Measurements from ENCODE around the gene MPV17. TPM values are rescaled to one million over a fixed set of nuclear protein-coding genes. Genes with fewer than 3 reads are reported as not detected.
A peak's percentile ranks its signal among the peaks of the same experiment; 100 is the strongest.

Gene MPV17
- total RNA-seq, 3 donors from 2014 or later, result 72.8 to 95.1 (median 79.4) TPM

DNA sequence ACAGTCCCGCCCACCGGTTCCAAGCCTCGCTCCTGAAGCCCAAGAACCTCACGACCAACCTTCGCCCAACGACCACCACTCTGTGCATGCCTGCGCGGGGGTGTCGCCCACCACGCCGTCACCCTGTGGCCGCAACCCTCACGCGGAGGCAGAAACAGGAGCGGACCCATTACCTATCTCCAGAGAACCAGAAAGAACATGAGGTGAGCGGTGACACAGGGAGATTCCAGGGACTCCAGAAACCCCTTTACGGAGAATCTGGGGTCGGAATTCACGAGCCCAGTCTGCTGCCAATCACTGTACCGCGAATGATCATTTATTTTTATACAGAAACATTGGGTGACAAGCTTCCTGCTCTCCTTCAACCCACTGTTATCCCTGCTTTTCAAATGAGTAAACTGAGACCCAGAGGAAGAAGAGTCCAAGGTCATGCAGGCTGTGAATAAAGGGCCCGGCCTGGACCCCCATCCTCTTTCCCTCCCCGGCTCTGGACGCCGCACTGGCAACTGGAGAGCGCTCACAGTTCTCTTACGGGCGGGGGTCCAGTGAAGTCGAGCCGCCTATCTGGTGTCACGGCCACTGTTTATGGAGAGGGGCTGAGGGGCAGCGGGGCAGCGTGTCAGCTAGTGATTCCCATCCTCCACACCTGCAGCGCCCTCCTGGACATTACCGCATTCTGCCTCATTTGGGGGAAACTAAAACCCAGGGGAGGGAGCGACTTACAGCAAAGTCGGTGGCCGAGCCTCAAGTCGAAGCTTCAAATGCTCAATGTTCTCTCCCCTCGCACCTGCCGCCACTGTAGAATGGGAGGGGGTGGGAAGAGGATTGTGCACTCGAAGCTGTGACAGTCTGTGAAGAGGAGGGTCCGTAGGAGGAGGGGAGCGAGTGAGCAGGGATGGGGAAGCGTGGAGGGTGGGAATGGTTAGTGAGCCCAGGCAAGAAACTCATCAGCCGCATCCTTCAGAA is 59.3 kb downstream of the MPV17 start:
- no peak for DNase-seq (ENCODE audit: low spot score in 2 of 2)
- Histone ChIP-seq H3K27ac (no peak overlapping the region), H3K4me3 (peak overlapping the region; percentile 37 to 79 (median 59)), H3K4me1 (peaks cover 16 to 23% of the 10 kb centered on the region in 2 donors), H3K9me3 (no peaks in the 10 kb centered on the region), H3K36me3 (no peaks in the 10 kb centered on the region), H3K27me3 (peaks cover 11 to 65% of the 10 kb centered on the region in 2 donors)
- intact Hi-C loops (cut with DNase I; ENCODE audit: low total_unique reads), result no loop called here
- no peak for TF ChIP-seq POLR2A (IDR thresholded peaks at IDR 0.05)
- no peak for TF ChIP-seq POLR2AphosphoS5 (IDR thresholded peaks at IDR 0.05)
- TF ChIP-seq, protein P1, sequence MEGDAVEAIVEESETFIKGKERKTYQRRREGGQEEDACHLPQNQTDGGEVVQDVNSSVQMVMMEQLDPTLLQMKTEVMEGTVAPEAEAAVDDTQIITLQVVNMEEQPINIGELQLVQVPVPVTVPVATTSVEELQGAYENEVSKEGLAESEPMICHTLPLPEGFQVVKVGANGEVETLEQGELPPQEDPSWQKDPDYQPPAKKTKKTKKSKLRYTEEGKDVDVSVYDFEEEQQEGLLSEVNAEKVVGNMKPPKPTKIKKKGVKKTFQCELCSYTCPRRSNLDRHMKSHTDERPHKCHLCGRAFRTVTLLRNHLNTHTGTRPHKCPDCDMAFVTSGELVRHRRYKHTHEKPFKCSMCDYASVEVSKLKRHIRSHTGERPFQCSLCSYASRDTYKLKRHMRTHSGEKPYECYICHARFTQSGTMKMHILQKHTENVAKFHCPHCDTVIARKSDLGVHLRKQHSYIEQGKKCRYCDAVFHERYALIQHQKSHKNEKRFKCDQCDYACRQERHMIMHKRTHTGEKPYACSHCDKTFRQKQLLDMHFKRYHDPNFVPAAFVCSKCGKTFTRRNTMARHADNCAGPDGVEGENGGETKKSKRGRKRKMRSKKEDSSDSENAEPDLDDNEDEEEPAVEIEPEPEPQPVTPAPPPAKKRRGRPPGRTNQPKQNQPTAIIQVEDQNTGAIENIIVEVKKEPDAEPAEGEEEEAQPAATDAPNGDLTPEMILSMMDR (IDR thresholded peaks at IDR 0.05), result no peak

DNA sequence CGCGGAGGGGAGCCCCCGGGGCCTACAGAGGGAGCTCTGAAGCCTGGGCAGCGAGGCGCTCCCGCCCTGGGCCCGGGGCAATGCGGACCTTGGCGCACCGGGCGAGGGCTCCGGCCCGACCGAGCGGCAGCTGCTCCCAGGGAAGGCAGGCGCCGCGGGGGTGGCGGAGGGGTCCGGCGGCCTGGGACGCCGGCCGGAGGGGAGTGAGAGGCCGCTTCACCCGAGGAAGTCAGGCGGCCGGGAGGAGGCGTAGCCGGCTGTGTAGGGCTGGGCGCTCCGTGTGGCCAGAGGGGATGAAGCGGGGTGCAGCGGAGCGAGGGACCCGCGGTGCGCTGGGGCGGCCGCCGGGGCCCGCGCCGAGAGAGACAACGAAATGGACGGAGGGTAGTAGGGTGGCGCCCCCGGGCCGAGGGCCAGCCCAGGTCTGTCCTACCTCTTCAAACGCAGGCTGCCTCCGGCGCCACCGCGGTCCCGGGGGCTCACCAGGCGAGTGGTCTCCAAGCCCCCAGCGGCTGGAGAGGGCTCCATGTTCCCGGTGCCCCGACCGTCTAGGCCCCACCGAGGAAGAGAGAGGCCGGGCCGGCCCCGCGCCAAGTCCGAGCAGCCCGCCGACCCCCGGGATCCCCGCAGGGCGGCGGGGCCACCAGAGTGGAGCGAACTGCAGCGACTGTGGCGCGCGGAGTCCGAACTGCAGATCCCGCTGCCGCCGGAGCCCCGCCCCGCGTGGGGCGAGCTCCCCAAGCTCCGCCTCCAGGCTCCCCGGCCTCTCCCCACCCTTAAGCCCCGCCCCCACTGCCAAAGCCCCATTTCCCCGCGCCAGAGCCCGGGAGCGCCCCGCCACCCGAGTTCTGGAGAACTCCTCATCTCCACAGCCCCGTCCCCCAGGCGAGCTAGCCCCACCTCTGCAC is 60.3 kb downstream of the MPV17 start, which contains the start of gene SLC30A3:
Gene SLC30A3 (minus strand): TSS at position 669 of the 908 bp plus-strand sequence. CDS start 141 bp downstream, at position 528.
- peaks cover 16 to 23% of the 10 kb centered on the region in 2 donors for H3K4me1 ChIP-seq
- H3K4me3 ChIP-seq, result peak within 1 kb of the TSS; percentile 37 to 79 (median 59)
- no peaks in the 10 kb centered on the region for H3K9me3 ChIP-seq
- H3K36me3 ChIP-seq, result no peaks in the 10 kb centered on the region
- intact Hi-C loops (cut with DNase I; ENCODE audit: low total_unique reads), result no loop called here
- peaks cover 11 to 73% of the 10 kb centered on the region in 2 donors for H3K27me3 ChIP-seq
- H3K27ac ChIP-seq, result no peak within 1 kb of the TSS
- no peak for TF ChIP-seq POLR2A (IDR thresholded peaks at IDR 0.05)
- no peak for TF ChIP-seq POLR2AphosphoS5 (IDR thresholded peaks at IDR 0.05)
- TF ChIP-seq, protein P1 (IDR thresholded peaks at IDR 0.05), result no peak
- peak in 1 of 2 donors; percentile 21 for DNase-seq (ENCODE audit: low spot score in 2 of 2)

DNA sequence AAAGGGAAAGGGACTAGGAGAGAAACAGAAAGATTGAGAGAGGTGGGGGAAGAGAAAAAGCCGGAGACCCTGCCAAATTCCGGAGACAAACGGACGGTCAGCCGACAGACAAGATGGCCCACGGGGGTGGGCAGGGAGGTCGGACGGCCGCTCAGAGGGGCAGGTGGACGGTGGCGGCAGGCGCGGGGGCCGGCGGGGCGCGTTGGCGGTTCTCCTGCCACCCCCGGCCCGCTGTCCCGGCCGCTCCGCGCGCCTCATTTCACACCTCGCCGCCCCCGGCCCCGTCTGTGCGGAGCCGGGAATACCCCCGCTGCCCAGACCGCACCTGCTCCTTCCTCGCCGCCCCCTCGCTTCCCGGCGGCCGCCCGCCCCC is 61.0 kb downstream of the MPV17 start:
- Histone ChIP-seq H3K27ac (no peak overlapping the region), H3K9me3 (no peaks in the 10 kb centered on the region), H3K4me3 (peak overlapping the region; percentile 37 to 79 (median 59)), H3K27me3 (peaks cover 11 to 79% of the 10 kb centered on the region in 2 donors), H3K4me1 (peaks cover 16 to 23% of the 10 kb centered on the region in 2 donors), H3K36me3 (no peaks in the 10 kb centered on the region)
- TF ChIP-seq, protein P1 (IDR thresholded peaks at IDR 0.05), result no peak
- TF ChIP-seq POLR2AphosphoS5 (IDR thresholded peaks at IDR 0.05) (no peak), POLR2A (IDR thresholded peaks at IDR 0.05) (no peak)
- DNase-seq (ENCODE audit: low spot score in 2 of 2), result no peak
- intact Hi-C loops (cut with DNase I; ENCODE audit: low total_unique reads), result no loop called here

DNA sequence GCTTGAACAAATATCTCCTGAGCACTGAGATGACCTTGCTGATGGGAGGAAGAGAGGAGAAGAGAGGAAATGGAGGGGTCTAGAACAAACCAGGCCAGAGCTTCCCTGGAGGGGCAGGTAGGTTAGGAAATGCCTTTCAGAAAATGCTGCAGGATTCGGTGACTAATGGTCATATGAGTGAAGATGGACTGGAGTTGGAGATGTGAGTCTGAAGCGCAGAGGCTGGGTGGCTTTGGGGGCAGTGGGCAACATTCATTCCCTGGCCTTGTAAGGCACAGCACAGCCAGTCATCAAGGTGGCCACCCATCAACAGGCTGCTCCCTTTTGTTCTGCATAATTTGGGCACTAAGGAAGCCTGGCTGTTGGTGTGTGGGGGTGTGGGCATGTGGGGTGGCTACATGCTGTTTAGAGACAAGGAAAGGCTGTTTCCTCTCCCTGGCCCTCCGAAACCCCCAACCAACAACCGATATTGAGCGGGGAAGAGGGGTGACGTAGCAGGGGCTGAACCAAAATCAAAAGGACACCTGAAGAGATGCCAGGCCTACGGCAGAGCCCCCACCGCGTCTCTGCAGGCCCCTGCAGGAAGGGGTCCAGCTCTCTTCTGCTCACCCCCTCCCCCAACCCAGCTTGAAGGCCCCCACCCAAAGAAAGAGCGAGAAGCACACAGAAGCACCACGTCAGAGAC is 61.5 kb downstream of the MPV17 start:
- Histone ChIP-seq H3K4me1 (peaks cover 16 to 23% of the 10 kb centered on the region in 2 donors), H3K27ac (no peak overlapping the region), H3K27me3 (peaks cover 11 to 84% of the 10 kb centered on the region in 2 donors), H3K36me3 (no peaks in the 10 kb centered on the region), H3K4me3 (peak overlapping the region in 2 of 3 donors; percentile 37 to 59), H3K9me3 (no peaks in the 10 kb centered on the region)
- no peak for DNase-seq (ENCODE audit: low spot score in 2 of 2)
- TF ChIP-seq, protein P1 (IDR thresholded peaks at IDR 0.05), result no peak
- TF ChIP-seq POLR2AphosphoS5 (IDR thresholded peaks at IDR 0.05), result no peak
- no peak for TF ChIP-seq POLR2A (IDR thresholded peaks at IDR 0.05)
- intact Hi-C loops (cut with DNase I; ENCODE audit: low total_unique reads), result no loop called here

Other genes starting within 250 kb of the MPV17 start
- gene EMILIN1, start 244.5 kb downstream of the MPV17 start, total RNA-seq, result 10 to 100 TPM; 25.6 to 94.7 (median 26.9) TPM
- 1 to 10 TPM; 2.2 to 4.1 (median 3.6) TPM for gene KHK, start 236.3 kb downstream of the MPV17 start, total RNA-seq
- gene CGREF1, start 204.0 kb downstream of the MPV17 start, total RNA-seq, result 10 to 100 TPM in 1 of 3 donors, 1 to 10 TPM in 2; 3.2 to 16.4 (median 3.4) TPM
- gene ABHD1, start 199.3 kb downstream of the MPV17 start, total RNA-seq, result under 1 TPM in 2 of 3 donors, not detected in 1; 0.29 to 0.80 TPM
- 100 to 1,000 TPM in 1 of 3 donors, 10 to 100 TPM in 2; 51.5 to 113 (median 69.4) TPM for gene PREB, start 188.5 kb downstream of the MPV17 start, total RNA-seq
- not detected for gene PRR30, start 183.7 kb downstream of the MPV17 start, total RNA-seq
- not detected for gene TCF23, start 174.1 kb downstream of the MPV17 start, total RNA-seq
- 100 to 1,000 TPM; 146 to 243 (median 177) TPM for gene ATRAID, start 111.1 kb downstream of the MPV17 start, total RNA-seq
- gene SLC5A6, start 110.8 kb downstream of the MPV17 start, total RNA-seq, result 10 to 100 TPM; 43.4 to 86.2 (median 84.9) TPM
- 10 to 100 TPM; 15.5 to 33.4 (median 17.3) TPM for gene CAD, start 105.7 kb downstream of the MPV17 start, total RNA-seq
- under 1 TPM in 1 of 3 donors, not detected in 2; 0.33 TPM for gene SLC30A3, start 60.0 kb downstream of the MPV17 start, total RNA-seq
- not detected for gene DNAJC5G, start 47.7 kb downstream of the MPV17 start, total RNA-seq
- under 1 TPM in 2 of 3 donors, not detected in 1; 0.15 to 0.66 TPM for gene TRIM54, start 40.7 kb downstream of the MPV17 start, total RNA-seq
- 1 to 10 TPM in 2 of 3 donors, under 1 TPM in 1; 0.80 to 8.8 (median 4.6) TPM for gene UCN, start 14.7 kb downstream of the MPV17 start, total RNA-seq
- gene GTF3C2, start 33.7 kb upstream of the MPV17 start, total RNA-seq, result 10 to 100 TPM; 32.6 to 63.5 (median 55.7) TPM
- gene EIF2B4, start 47.2 kb upstream of the MPV17 start, total RNA-seq, result 10 to 100 TPM; 38.1 to 48.9 (median 47.9) TPM
- gene SNX17, start 47.5 kb upstream of the MPV17 start, total RNA-seq, result 100 to 1,000 TPM; 109 to 121 (median 116) TPM
- 10 to 100 TPM in 2 of 3 donors, 1 to 10 TPM in 1; 5.9 to 22.5 (median 15.7) TPM for gene ZNF513, start 57.6 kb upstream of the MPV17 start, total RNA-seq
- gene PPM1G, start 86.5 kb upstream of the MPV17 start, total RNA-seq, result 10 to 100 TPM; 46.2 to 59.0 (median 54.4) TPM
- gene NRBP1, start 105.5 kb upstream of the MPV17 start, total RNA-seq, result 10 to 100 TPM; 70.5 to 87.5 (median 80.3) TPM
- 10 to 100 TPM in 2 of 3 donors, 1 to 10 TPM in 1; 3.8 to 31.2 (median 14.7) TPM for gene KRTCAP3, start 119.3 kb upstream of the MPV17 start, total RNA-seq
- gene IFT172, start 166.6 kb upstream of the MPV17 start, total RNA-seq, result 10 to 100 TPM; 28.2 to 51.5 (median 32.1) TPM
- 10 to 100 TPM; 12.4 to 57.7 (median 57.3) TPM for gene FNDC4, start 172.1 kb upstream of the MPV17 start, total RNA-seq
- 1 to 10 TPM in 2 of 3 donors, not detected in 1; 1.8 to 3.9 TPM for gene GCKR, start 173.7 kb upstream of the MPV17 start, total RNA-seq

Measured in breast epithelium (tissue), 4 donors.